OCI-M2 (cell line): ENCODE measurements around the gene ATIC.

Source experiments
- DNase-seq: peaks from one replicate; lab custom pipeline; 2025; ENCODE audit not compliant: unreplicated experiment; lab: John Stamatoyannopoulos, UW

ATIC gene

DNA sequence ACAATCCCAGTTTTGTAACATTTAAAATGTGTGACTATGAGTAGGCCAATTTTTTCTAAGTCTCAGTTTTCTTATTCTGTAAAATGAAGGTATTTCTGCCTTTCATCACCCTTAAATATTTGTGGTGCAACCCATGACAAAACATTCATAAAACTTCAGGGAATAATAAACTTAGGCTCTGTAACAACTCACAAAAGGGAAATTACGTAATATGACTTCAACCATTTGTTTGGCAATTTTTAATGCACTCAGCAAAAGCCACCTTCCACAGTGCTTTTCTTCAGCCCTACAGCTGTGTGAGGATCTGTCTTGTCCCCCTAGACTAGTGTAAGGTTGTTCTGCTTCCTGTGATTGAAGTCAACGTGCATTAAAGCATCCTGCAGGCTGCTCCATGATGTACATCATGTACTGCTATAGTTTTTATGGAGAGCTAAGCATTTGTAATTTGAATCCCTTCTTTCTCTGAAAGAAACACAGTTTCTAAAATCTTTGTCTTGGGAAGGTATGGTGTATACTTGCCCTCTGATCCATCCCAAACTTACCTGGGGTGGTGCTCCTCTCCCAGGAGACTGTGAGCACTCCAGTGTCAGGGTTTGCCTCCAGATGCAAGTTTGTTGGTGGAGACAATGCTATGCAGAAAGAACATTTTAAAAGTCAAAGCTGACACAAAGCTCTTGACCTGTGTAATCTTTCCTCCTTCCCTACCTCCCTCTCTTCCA lies 84.9 kb downstream of the ATIC start:
- DNase-seq, result no peak

DNA sequence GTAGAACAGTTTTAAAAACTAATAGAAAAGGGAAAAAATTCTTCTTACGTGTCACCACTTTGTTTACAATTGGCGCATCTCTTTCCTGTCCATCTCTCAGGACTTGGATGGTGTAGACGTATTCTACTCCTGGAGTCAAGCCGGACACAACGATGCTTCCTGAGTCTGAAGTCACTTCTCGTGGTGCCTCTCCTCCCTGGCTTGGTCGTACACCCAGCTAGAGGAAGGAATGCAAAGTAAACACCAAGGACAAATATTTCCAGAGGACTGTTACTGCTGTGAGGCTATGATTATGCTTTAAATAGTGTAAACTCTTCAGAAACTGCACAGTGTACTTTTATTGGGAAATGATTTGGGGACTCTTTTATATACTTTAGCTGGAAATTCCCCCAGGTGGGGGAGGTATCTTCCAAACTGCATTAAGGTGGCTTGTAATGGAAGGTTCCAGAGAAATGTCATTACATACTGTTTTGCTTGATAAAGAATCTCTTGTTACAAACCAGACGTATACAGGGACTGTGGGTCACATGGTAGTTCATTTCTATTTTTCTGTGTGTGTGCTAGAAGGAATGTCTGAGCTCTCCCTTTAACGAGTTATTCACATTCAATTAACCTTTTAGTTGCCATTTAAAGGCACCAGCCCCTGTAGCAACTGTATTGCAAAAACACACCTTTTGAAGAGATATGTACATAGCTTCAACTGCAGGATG lies 85.9 kb downstream of the ATIC start:
- DNase-seq, result no peak

DNA sequence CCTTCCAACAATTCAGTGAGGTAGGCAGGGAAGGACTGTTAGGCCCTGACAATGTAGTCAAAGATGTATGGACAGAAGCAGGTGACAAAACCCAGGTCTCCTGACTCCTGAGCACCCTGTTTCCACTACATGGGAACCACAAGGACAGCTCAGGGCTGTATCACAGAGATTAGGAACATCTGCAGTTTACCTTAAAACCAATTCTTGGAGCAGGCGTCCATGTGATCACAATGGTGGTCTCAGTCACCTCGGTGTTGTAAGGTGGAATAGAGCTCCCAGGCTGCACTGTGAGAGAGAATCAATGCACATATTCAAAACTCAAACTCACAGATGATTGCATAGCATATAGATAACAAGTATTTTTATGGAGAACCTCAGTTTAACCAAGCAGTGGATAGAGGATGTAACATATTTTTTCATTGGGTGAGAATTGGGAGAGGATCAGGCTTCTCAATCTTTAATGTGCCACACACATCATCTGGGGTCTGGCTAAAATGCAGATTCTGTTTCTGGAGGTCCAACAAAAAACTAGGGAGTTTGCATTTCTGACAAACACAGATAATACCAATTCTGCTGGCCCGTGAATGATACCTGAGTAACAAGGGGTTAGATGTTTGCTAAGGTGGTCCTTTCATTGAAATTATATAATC lies 87.3 kb downstream of the ATIC start:
- DNase-seq, result no peak
